ENCODE data around the gene TBL1Y. TPM values are rescaled to one million over a fixed set of nuclear protein-coding genes. Genes with fewer than 3 reads are reported as not detected.
A peak's percentile ranks its signal among the peaks of the same experiment; 100 is the strongest.

Gene TBL1Y
- total RNA-seq, 4 donors from 2014 or later, result 0.33 to 1.2 TPM; not detected in 2

- H3K4me3 ChIP-seq, result no peak overlapping the region
- H3K27ac ChIP-seq (replicated peaks in 1 of 4), result no peak overlapping the region
- no peaks in the 10 kb centered on the region for H3K36me3 ChIP-seq
- no peaks in the 10 kb centered on the region for H3K4me1 ChIP-seq
- TF ChIP-seq POLR2AphosphoS5 (IDR thresholded peaks at IDR 0.05) (no peak), CTCF (IDR thresholded peaks at IDR 0.05) (peak in 1 of 3 experiments; percentile 24)
- intact Hi-C loops (cut with DNase I), result no loop called here
- no peaks in the 10 kb centered on the region for H3K27me3 ChIP-seq
- DNase-seq (ENCODE audit: extremely low spot score), result no peak
- H3K9me3 ChIP-seq, result no peaks in the 10 kb centered on the region
Measured at GRCh38 chrY:6947695-6948094, 37.2 kb downstream of the TBL1Y start.

GRCh38 chrY:6948378-6948777, 37.9 kb downstream of the TBL1Y start:
- Histone ChIP-seq H3K27ac (replicated peaks in 1 of 4) (no peak overlapping the region), H3K4me3 (no peak overlapping the region), H3K27me3 (no peaks in the 10 kb centered on the region), H3K4me1 (no peaks in the 10 kb centered on the region), H3K36me3 (no peaks in the 10 kb centered on the region), H3K9me3 (no peaks in the 10 kb centered on the region)
- intact Hi-C loops (cut with DNase I), result no loop called here
- TF ChIP-seq EP300 (IDR thresholded peaks at IDR 0.05), result no peak
- TF ChIP-seq CTCF (IDR thresholded peaks at IDR 0.05), result no peak
- TF ChIP-seq POLR2AphosphoS5 (IDR thresholded peaks at IDR 0.05), result no peak
- TF ChIP-seq POLR2A (IDR thresholded peaks at IDR 0.05; ENCODE audit: low read depth), result no peak
- DNase-seq (ENCODE audit: extremely low spot score), result no peak
- no CpG with 5 or more reads among the region's 13 CpGs for WGBS

GRCh38 chrY:6949947-6950346, 39.5 kb downstream of the TBL1Y start:
- TF ChIP-seq CTCF (IDR thresholded peaks at IDR 0.05), result no peak
- no peak for TF ChIP-seq EP300 (IDR thresholded peaks at IDR 0.05)
- TF ChIP-seq POLR2AphosphoS5 (IDR thresholded peaks at IDR 0.05), result no peak
- no peak for TF ChIP-seq POLR2A (IDR thresholded peaks at IDR 0.05; ENCODE audit: low read depth)
- H3K36me3 ChIP-seq, result no peaks in the 10 kb centered on the region
- intact Hi-C loops (cut with DNase I), result no loop called here
- no peak overlapping the region for H3K4me3 ChIP-seq
- no peaks in the 10 kb centered on the region for H3K4me1 ChIP-seq
- no CpG with 5 or more reads among the region's 4 CpGs for WGBS
- H3K9me3 ChIP-seq, result no peaks in the 10 kb centered on the region
- H3K27me3 ChIP-seq, result no peaks in the 10 kb centered on the region
- no peak for DNase-seq (ENCODE audit: extremely low spot score)
- H3K27ac ChIP-seq (replicated peaks in 1 of 4), result no peak overlapping the region

- intact Hi-C loops (cut with DNase I), result no loop called here
- no peak for DNase-seq (ENCODE audit: extremely low spot score)
Measured at GRCh38 chrY:6964732-6965131, 54.2 kb downstream of the TBL1Y start.

More at GRCh38 chrY:6964732-6965131, 54.2 kb downstream of the TBL1Y start:
- Histone ChIP-seq H3K27ac (replicated peaks in 1 of 4) (no peak overlapping the region), H3K36me3 (no peaks in the 10 kb centered on the region), H3K27me3 (no peaks in the 10 kb centered on the region), H3K4me3 (no peak overlapping the region), H3K4me1 (no peaks in the 10 kb centered on the region), H3K9me3 (no peaks in the 10 kb centered on the region)
- no peak for TF ChIP-seq EP300 (IDR thresholded peaks at IDR 0.05)
- TF ChIP-seq POLR2AphosphoS5 (IDR thresholded peaks at IDR 0.05), result no peak
- TF ChIP-seq POLR2A (IDR thresholded peaks at IDR 0.05; ENCODE audit: low read depth), result no peak
- peak in 1 of 3 experiments; percentile 64 for TF ChIP-seq CTCF (IDR thresholded peaks at IDR 0.05)
- WGBS, result no CpG with 5 or more reads among the region's 11 CpGs

Data from esophagus muscularis mucosa (tissue), 4 donors.